OCI-LY3 (cell line): ENCODE measurements around the gene DIP2C.

Source experiments
- EZH2phosphoT487 ChIP-seq: fragments of 200-600 bp; shearing (Covaris generic); IDR thresholded peaks from 2 replicates; pipeline ENCODE4 v1.6.1; 2018; ENCODE audit warnings: antibody characterized with exemption, mixed run types, low read depth
- TF ChIP-seq, protein P1 (sequence below): fragments of 200-600, 300-600 bp; sonication (generic); IDR thresholded peaks from 2 replicates; pipeline ENCODE4 v1.5.1; 2014; ENCODE audit warnings: antibody characterized with exemption, low read length, low read depth

DNA sequence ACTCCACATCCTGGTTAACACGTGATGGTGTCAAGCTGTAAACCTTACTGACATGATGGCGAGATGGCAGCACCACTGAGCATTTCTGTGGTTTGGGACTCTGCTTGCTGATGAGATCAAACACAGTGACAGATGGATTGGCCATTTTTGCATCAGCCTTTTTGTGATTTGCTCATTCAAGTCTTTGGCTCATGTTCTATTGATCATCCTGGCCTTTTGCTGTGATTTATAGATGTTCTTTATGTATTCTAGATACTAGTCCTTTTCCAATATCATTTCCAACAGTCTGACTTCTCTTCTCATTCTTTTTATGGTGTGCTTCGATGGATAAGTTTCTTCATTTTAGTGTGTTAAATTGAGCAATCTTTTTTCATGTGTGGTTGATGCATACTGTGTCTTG is 24.7 kb upstream of the DIP2C start:
- TF ChIP-seq, protein P1, sequence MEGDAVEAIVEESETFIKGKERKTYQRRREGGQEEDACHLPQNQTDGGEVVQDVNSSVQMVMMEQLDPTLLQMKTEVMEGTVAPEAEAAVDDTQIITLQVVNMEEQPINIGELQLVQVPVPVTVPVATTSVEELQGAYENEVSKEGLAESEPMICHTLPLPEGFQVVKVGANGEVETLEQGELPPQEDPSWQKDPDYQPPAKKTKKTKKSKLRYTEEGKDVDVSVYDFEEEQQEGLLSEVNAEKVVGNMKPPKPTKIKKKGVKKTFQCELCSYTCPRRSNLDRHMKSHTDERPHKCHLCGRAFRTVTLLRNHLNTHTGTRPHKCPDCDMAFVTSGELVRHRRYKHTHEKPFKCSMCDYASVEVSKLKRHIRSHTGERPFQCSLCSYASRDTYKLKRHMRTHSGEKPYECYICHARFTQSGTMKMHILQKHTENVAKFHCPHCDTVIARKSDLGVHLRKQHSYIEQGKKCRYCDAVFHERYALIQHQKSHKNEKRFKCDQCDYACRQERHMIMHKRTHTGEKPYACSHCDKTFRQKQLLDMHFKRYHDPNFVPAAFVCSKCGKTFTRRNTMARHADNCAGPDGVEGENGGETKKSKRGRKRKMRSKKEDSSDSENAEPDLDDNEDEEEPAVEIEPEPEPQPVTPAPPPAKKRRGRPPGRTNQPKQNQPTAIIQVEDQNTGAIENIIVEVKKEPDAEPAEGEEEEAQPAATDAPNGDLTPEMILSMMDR, result no peak
- TF ChIP-seq EZH2phosphoT487, result no peak
